Right lobe of liver (tissue), 4 donors: Measurements from ENCODE around the gene ADGRB3.

Experiments
- POLR2A ChIP-seq: fragments of 450-650 bp; IDR thresholded peaks from one replicate; pipeline ENCODE4 v1.6.1; 2017; ENCODE audit warnings: antibody characterized with exemption, mild to moderate bottlenecking
- TF ChIP-seq, protein P1 (sequence below), 4 donors: fragments of 200-600 bp in 3 of 4; fragments of 450-650 bp in 1 of 4; IDR thresholded peaks; one replicate each; pipeline versions ENCODE4 v1.5.1 to v1.8.0; 2016 to 2022; ENCODE audit warnings: antibody characterized with exemption in 4 of 4, mild to moderate bottlenecking in 2 of 4
- donor health status: DM: no; HTN: no; CAD: no.
- donor health status: DM: no; HTN: no; CAD: no.
- donor health status: DM: no; HTN: yes; CAD: no.

- TF ChIP-seq, protein P1, sequence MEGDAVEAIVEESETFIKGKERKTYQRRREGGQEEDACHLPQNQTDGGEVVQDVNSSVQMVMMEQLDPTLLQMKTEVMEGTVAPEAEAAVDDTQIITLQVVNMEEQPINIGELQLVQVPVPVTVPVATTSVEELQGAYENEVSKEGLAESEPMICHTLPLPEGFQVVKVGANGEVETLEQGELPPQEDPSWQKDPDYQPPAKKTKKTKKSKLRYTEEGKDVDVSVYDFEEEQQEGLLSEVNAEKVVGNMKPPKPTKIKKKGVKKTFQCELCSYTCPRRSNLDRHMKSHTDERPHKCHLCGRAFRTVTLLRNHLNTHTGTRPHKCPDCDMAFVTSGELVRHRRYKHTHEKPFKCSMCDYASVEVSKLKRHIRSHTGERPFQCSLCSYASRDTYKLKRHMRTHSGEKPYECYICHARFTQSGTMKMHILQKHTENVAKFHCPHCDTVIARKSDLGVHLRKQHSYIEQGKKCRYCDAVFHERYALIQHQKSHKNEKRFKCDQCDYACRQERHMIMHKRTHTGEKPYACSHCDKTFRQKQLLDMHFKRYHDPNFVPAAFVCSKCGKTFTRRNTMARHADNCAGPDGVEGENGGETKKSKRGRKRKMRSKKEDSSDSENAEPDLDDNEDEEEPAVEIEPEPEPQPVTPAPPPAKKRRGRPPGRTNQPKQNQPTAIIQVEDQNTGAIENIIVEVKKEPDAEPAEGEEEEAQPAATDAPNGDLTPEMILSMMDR (IDR thresholded peaks at IDR 0.05), result no peak
- no peak for TF ChIP-seq POLR2A
Observed at GRCh38 chr6:69383627-69384026, 748.5 kb downstream of the ADGRB3 start.
